ENCODE measurements around the gene ASIC1. TPM values are rescaled to one million over a fixed set of nuclear protein-coding genes. Genes with fewer than 3 reads are reported as not detected.

Gene ASIC1
- total and polyA plus RNA-seq, 2 of the 13 experiments (the other 11 are each of a cell fraction or from before 2014, with no cell fraction given), result 0.44 to 1.5 TPM

GRCh38 chr12:50104417-50105366, 47.3 kb downstream of the ASIC1 start (continued):
- TF ChIP-seq ARID4A (CRISPR knock-in tag; IDR thresholded peaks at IDR 0.05; ENCODE audit: borderline replicate concordance) (peak; percentile 38; the same call in 1 of the 2 replicates), ZNF501 (CRISPR knock-in tag; IDR thresholded peaks at IDR 0.05) (no peak), NONO (IDR thresholded peaks at IDR 0.05) (no peak), NONO (CRISPR knock-in tag; conservative IDR thresholded peaks at IDR 0.05) (0 out of 2 replicates have a peak, but pooled peaks have one; percentile 7), AGO1 (IDR thresholded peaks at IDR 0.05; ENCODE audit: low read depth, low read length, poor library complexity, severe bottlenecking) (peak; percentile 12), GATAD2A (CRISPR knock-in tag; IDR thresholded peaks at IDR 0.05) (peak; percentile 72), ZNF83 (CRISPR knock-in tag; IDR thresholded peaks at IDR 0.05; ENCODE audit: borderline replicate concordance) (no peak), ZNF572 (CRISPR knock-in tag; IDR thresholded peaks at IDR 0.05) (0 out of 2 replicates have a peak, but pooled peaks have one; percentile 24), REPIN1 (CRISPR knock-in tag; IDR thresholded peaks at IDR 0.05; ENCODE audit: borderline replicate concordance, low read depth) (no peak), SRSF1 (optimal IDR thresholded peaks at IDR 0.05; ENCODE audit: low read depth, low read length) (no peak), MED1 (CRISPR knock-in tag; IDR thresholded peaks at IDR 0.05) (0 out of 2 replicates have a peak, but pooled peaks have one; percentile 27), MYC (CRISPR knock-in tag; IDR thresholded peaks at IDR 0.05; ENCODE audit: borderline replicate concordance) (peak; percentile 55; the same call in 1 of the 2 replicates), ELF1 (CRISPR knock-in tag; IDR thresholded peaks at IDR 0.05) (0 out of 2 replicates have a peak, but pooled peaks have one; percentile 10), YEATS4 (CRISPR knock-in tag; IDR thresholded peaks at IDR 0.05; ENCODE audit: borderline replicate concordance) (peak; percentile 53; the same call in 1 of the 2 replicates), KDM6A (CRISPR knock-in tag; IDR thresholded peaks at IDR 0.05; ENCODE audit: low read depth) (peak; percentile 66; the same call in 1 of the 2 replicates), EP300 (IDR thresholded peaks at IDR 0.05; ENCODE audit: low read depth in 2 of 2, low read length in 2 of 2) (peak in 1 of 2 experiments; percentile 25; a peak in 1 of 4 replicates), EP300 (CRISPR knock-in tag; IDR thresholded peaks at IDR 0.05; ENCODE audit: borderline replicate concordance) (no peak), ZNF891 (CRISPR knock-in tag; IDR thresholded peaks at IDR 0.05) (0 out of 2 replicates have a peak, but pooled peaks have one; percentile 27), ISL2 (CRISPR knock-in tag; IDR thresholded peaks at IDR 0.05) (no peak), ZNF143 (CRISPR knock-in tag; IDR thresholded peaks at IDR 0.05) (no peak), ZNF550 (CRISPR knock-in tag; IDR thresholded peaks at IDR 0.05; ENCODE audit: borderline replicate concordance) (no peak), HNF4A (CRISPR knock-in tag; IDR thresholded peaks at IDR 0.05) (peak; percentile 88), ZNF879 (CRISPR knock-in tag; IDR thresholded peaks at IDR 0.05) (no peak)
- TF ChIP-seq, protein P1, sequence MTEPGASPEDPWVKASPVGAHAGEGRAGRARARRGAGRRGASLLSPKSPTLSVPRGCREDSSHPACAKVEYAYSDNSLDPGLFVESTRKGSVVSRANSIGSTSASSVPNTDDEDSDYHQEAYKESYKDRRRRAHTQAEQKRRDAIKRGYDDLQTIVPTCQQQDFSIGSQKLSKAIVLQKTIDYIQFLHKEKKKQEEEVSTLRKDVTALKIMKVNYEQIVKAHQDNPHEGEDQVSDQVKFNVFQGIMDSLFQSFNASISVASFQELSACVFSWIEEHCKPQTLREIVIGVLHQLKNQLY (CRISPR knock-in tag; IDR thresholded peaks at IDR 0.05), result peak; percentile 41; the same call in 1 of the 2 replicates

Measured in HepG2 (cell line).